ENCODE results near the gene CPNE8. TPM values are rescaled to one million over a fixed set of nuclear protein-coding genes. Genes with fewer than 3 reads are reported as not detected.

The CPNE8 gene
- total RNA-seq, 1 donor from 2014 or later, result 1.7 TPM

DNA sequence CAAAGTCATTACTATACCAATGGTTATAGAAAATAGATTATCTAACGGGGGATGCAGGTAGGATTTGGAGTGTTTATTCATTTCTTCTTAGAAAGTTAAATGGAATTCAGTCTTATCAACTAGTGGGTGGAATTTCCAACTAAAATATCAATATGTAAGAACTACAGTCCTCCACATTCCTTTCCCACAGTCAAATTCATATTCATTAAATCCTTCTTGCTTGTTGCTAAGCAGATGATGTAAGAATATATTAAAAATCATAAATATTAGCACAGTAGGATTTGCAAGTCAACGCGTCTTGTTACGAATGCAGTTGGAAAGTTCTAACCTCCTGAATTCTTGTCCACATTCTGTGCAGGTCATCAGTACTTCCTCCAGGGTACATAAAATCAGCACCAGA is 259.2 kb downstream of the CPNE8 start:
- Mint-ChIP-seq H3K27me3 (no peaks in the 10 kb centered on the region), H3K36me3 (ENCODE audit: insufficient read depth) (no peaks in the 10 kb centered on the region), H3K27ac (no peak overlapping the region), H3K9me3 (ENCODE audit: low read depth) (peaks cover under 1% of the 10 kb centered on the region), H3K4me3 (ENCODE audit: low read depth) (no peak overlapping the region), H3K4me1 (ENCODE audit: low read depth) (no peaks in the 10 kb centered on the region)
- no peak for DNase-seq (ENCODE audit: low spot score, unreplicated experiment)
- no peak for TF ChIP-seq CTCF (IDR thresholded peaks at IDR 0.05; ENCODE audit: unreplicated experiment)

GRCh38 chr12:38639625-38640024 is 265.8 kb downstream of the CPNE8 start:
- Mint-ChIP-seq H3K4me3 (ENCODE audit: low read depth) (no peak overlapping the region), H3K4me1 (ENCODE audit: low read depth) (no peaks in the 10 kb centered on the region), H3K27ac (no peak overlapping the region), H3K36me3 (ENCODE audit: insufficient read depth) (no peaks in the 10 kb centered on the region), H3K9me3 (ENCODE audit: low read depth) (peaks cover 5% of the 10 kb centered on the region), H3K27me3 (no peaks in the 10 kb centered on the region)
- TF ChIP-seq CTCF (IDR thresholded peaks at IDR 0.05; ENCODE audit: unreplicated experiment), result no peak
- DNase-seq (ENCODE audit: low spot score, unreplicated experiment), result no peak

DNA sequence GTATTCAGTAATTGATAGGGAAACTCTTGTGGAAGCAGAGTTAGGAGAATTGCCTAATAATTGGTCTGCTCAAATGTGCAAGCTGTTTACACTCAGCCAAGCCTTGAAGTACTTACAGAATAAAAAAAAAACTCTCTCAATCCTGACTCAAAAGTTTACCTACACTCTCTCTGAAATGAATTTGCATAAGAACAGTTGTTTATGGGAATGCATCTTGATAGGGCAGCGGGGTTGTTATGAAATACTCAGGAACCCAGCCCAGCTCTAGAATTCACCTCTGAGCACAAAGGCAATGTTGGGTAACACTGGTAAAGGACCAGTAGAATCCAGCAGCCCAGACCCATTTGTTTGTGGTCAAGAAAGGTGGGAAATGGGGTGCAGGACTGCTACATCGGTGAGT is 267.0 kb downstream of the CPNE8 start:
- no peak overlapping the region for H3K4me3 Mint-ChIP-seq (ENCODE audit: low read depth)
- no peak for TF ChIP-seq CTCF (IDR thresholded peaks at IDR 0.05; ENCODE audit: unreplicated experiment)
- H3K36me3 Mint-ChIP-seq (ENCODE audit: insufficient read depth), result no peaks in the 10 kb centered on the region

GRCh38 chr12:38633511-38633910 is 271.9 kb downstream of the CPNE8 start:
- Mint-ChIP-seq H3K4me1 (ENCODE audit: low read depth) (no peaks in the 10 kb centered on the region), H3K9me3 (ENCODE audit: low read depth) (no peaks in the 10 kb centered on the region), H3K36me3 (ENCODE audit: insufficient read depth) (no peaks in the 10 kb centered on the region), H3K4me3 (ENCODE audit: low read depth) (no peak overlapping the region), H3K27me3 (no peaks in the 10 kb centered on the region), H3K27ac (no peak overlapping the region)
- TF ChIP-seq CTCF (IDR thresholded peaks at IDR 0.05; ENCODE audit: unreplicated experiment), result no peak
- DNase-seq (ENCODE audit: low spot score, unreplicated experiment), result no peak

More for the DNA sequence above, 267.0 kb downstream of the CPNE8 start:
- no peak overlapping the region for H3K27ac Mint-ChIP-seq
- H3K9me3 Mint-ChIP-seq (ENCODE audit: low read depth), result peaks cover 5% of the 10 kb centered on the region
- no peaks in the 10 kb centered on the region for H3K4me1 Mint-ChIP-seq (ENCODE audit: low read depth)
- no peaks in the 10 kb centered on the region for H3K27me3 Mint-ChIP-seq
- DNase-seq (ENCODE audit: low spot score, unreplicated experiment), result no peak

DNA sequence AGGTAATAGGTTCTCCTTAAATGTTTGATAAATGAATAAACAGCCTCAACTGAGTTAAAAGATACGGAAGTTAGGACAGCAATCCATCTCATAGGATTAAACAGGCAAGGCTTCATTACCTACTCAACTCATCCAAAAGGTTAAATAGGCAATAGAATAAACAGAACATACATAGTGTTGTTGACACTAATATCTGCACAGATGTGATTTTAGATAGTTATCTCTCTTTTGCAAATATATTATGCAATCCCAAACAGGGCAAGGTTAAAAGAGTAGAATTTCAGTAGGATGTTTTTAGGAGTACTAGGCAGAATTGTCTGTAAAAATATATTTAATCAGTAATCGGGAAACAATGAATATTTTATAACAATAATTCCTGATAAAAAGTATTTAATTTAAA is 276.3 kb downstream of the CPNE8 start:
- H3K9me3 Mint-ChIP-seq (ENCODE audit: low read depth), result no peaks in the 10 kb centered on the region
- DNase-seq (ENCODE audit: low spot score, unreplicated experiment), result no peak
- H3K27me3 Mint-ChIP-seq, result no peaks in the 10 kb centered on the region
- TF ChIP-seq CTCF (IDR thresholded peaks at IDR 0.05; ENCODE audit: unreplicated experiment), result no peak
- no peak overlapping the region for H3K4me3 Mint-ChIP-seq (ENCODE audit: low read depth)
- no peaks in the 10 kb centered on the region for H3K36me3 Mint-ChIP-seq (ENCODE audit: insufficient read depth)
- no peak overlapping the region for H3K27ac Mint-ChIP-seq
- H3K4me1 Mint-ChIP-seq (ENCODE audit: low read depth), result no peaks in the 10 kb centered on the region

Data from progenitor cell of endocrine pancreas (in vitro differentiated cells).